Measurements from ENCODE around the gene HSPA1L. TPM values are rescaled to one million over a fixed set of nuclear protein-coding genes. Genes with fewer than 3 reads are reported as not detected.
"Not testable (repeated sequence)": the region's sequence is repeated elsewhere in the genome, so short reads cannot be mapped to it uniquely, and the experiment has no call there.

Gene HSPA1L
- total and polyA plus RNA-seq, 2 experiments from 2014 or later: 1.0 to 1.4 TPM

GRCh38 chr6:31813465-31813849, 1.6 kb downstream of the HSPA1L start:
- WGBS (ENCODE audit: low lambda C conversion rate, missing lambda C conversion rate): 98% methylated on average over 7 of the region's 7 CpGs
- H3K4me3 ChIP-seq: no peak overlapping the region
- no peaks in the 10 kb centered on the region for H3K9me3 ChIP-seq (ENCODE audit: low read depth)

GRCh38 chr6:31811645-31812044, 3.4 kb downstream of the HSPA1L start:
- DNase-seq (ENCODE audit: low spot score): no peak
- no peaks in the 10 kb centered on the region for H3K27me3 ChIP-seq
- H3K79me2 ChIP-seq: peaks cover 6% of the 10 kb centered on the region
- H3K36me3 ChIP-seq (replicated peaks; ENCODE audit: insufficient read depth, low read depth): no peaks in the 10 kb centered on the region
- H3K4me2 ChIP-seq: no peak overlapping the region
- WGBS (ENCODE audit: low lambda C conversion rate, missing lambda C conversion rate): 98% methylated on average over 12 of the region's 12 CpGs
- H2AFZ ChIP-seq: no peak overlapping the region
- H3K4me3 ChIP-seq: no peak overlapping the region
- no peak overlapping the region for H3K27ac ChIP-seq
- peaks cover 12% of the 10 kb centered on the region for H3K4me1 ChIP-seq (ENCODE audit: insufficient read depth)
- TF ChIP-seq EZH2phosphoT487 (IDR thresholded peaks at IDR 0.05; ENCODE audit: low read depth, severe bottlenecking, unreplicated experiment) (no peak), CTCF (IDR thresholded peaks at IDR 0.05; ENCODE audit: poor library complexity) (no peak), EZH2 (IDR thresholded peaks at IDR 0.05; ENCODE audit: borderline replicate concordance) (no peak)
- H4K20me1 ChIP-seq (ENCODE audit: insufficient read depth, poor library complexity, severe bottlenecking): no peaks in the 10 kb centered on the region
- no peaks in the 10 kb centered on the region for H3K9me3 ChIP-seq (ENCODE audit: low read depth)
- H3K9me2 ChIP-seq (replicated peaks; ENCODE audit: insufficient read depth): no peaks in the 10 kb centered on the region

More at GRCh38 chr6:31813465-31813849, 1.6 kb downstream of the HSPA1L start:
- no peak for TF ChIP-seq EZH2 (IDR thresholded peaks at IDR 0.05; ENCODE audit: borderline replicate concordance)
- TF ChIP-seq CTCF (IDR thresholded peaks at IDR 0.05; ENCODE audit: poor library complexity): no peak
- no peak for TF ChIP-seq EZH2phosphoT487 (IDR thresholded peaks at IDR 0.05; ENCODE audit: low read depth, severe bottlenecking, unreplicated experiment)
- Histone ChIP-seq H3K27me3 (no peaks in the 10 kb centered on the region), H2AFZ (peak overlapping the region; percentile 85), H4K20me1 (ENCODE audit: insufficient read depth, poor library complexity, severe bottlenecking) (no peaks in the 10 kb centered on the region), H3K79me2 (peaks cover 11% of the 10 kb centered on the region), H3K9me2 (replicated peaks; ENCODE audit: insufficient read depth) (no peaks in the 10 kb centered on the region), H3K4me1 (ENCODE audit: insufficient read depth) (peaks cover 18% of the 10 kb centered on the region), H3K36me3 (replicated peaks; ENCODE audit: insufficient read depth, low read depth) (no peaks in the 10 kb centered on the region), H3K4me2 (peak overlapping the region; percentile 85), H3K27ac (peak overlapping the region; percentile 97)
- no peak for DNase-seq (ENCODE audit: low spot score)

- not testable (repeated sequence) for H2AFZ ChIP-seq; H3K36me3 ChIP-seq (replicated peaks; ENCODE audit: insufficient read depth, low read depth); H3K27ac ChIP-seq; H3K9me3 ChIP-seq (ENCODE audit: low read depth); H3K9me2 ChIP-seq (replicated peaks; ENCODE audit: insufficient read depth); DNase-seq (ENCODE audit: low spot score); H3K4me2 ChIP-seq; H3K4me3 ChIP-seq; H4K20me1 ChIP-seq (ENCODE audit: insufficient read depth, poor library complexity, severe bottlenecking); H3K27me3 ChIP-seq
- peaks cover 16% of the 10 kb centered on the region for H3K4me1 ChIP-seq (ENCODE audit: insufficient read depth)
- peaks cover 25% of the 10 kb centered on the region for H3K79me2 ChIP-seq
- WGBS (ENCODE audit: low lambda C conversion rate, missing lambda C conversion rate): 86% methylated on average over 10 of the region's 10 CpGs
Measured at GRCh38 chr6:31808599-31808998, 6.5 kb downstream of the HSPA1L start.

- H3K9me2 ChIP-seq (replicated peaks; ENCODE audit: insufficient read depth): no peaks in the 10 kb centered on the region
- WGBS (ENCODE audit: low lambda C conversion rate, missing lambda C conversion rate): under 1% methylated on average over 48 of the region's 51 CpGs
- peak; percentile 100 for DNase-seq (ENCODE audit: low spot score)
Measured at GRCh38 chr6:31806470-31807272, 8.4 kb downstream of the HSPA1L start, which contains the start of gene LSM2. LSM2 (minus strand) TSS chr6:31806966; CDS start chr6:31806757, 209 bp downstream.

More at GRCh38 chr6:31806470-31807272, 8.4 kb downstream of the HSPA1L start, which contains the start of gene LSM2:
- peak within 1 kb of the TSS; percentile 55 for H2AFZ ChIP-seq
- H3K79me2 ChIP-seq: peaks cover 34% of the 10 kb centered on the region
- TF ChIP-seq EZH2 (IDR thresholded peaks at IDR 0.05; ENCODE audit: borderline replicate concordance) (no peak), EZH2phosphoT487 (IDR thresholded peaks at IDR 0.05; ENCODE audit: low read depth, severe bottlenecking, unreplicated experiment) (no peak), CTCF (IDR thresholded peaks at IDR 0.05; ENCODE audit: poor library complexity) (peak; percentile 34)
- H3K36me3 ChIP-seq (replicated peaks; ENCODE audit: insufficient read depth, low read depth): no peaks in the 10 kb centered on the region
- H3K9me3 ChIP-seq (ENCODE audit: low read depth): no peaks in the 10 kb centered on the region
- no peaks in the 10 kb centered on the region for H3K27me3 ChIP-seq
- peaks cover 13% of the 10 kb centered on the region for H3K4me1 ChIP-seq (ENCODE audit: insufficient read depth)
- peak within 1 kb of the TSS; percentile 88 for H3K27ac ChIP-seq
- H3K4me2 ChIP-seq: peak within 1 kb of the TSS; percentile 86
- peak within 1 kb of the TSS; percentile 42 for H3K4me3 ChIP-seq
- no peaks in the 10 kb centered on the region for H4K20me1 ChIP-seq (ENCODE audit: insufficient read depth, poor library complexity, severe bottlenecking)
